Fibroblast of pulmonary artery (primary cell): ENCODE data around the gene EIF4ENIF1.
"Not testable (repeated sequence)": the region's sequence is repeated elsewhere in the genome, so short reads cannot be mapped to it uniquely, and the experiment has no call there.

Experiments
- DNase-seq: peaks from one replicate; pipeline ENCODE4 v3.0.0-alpha.2; 2010; ENCODE audit warnings: low read depth
- H3K4me3 ChIP-seq: replicated peaks from 2 replicates; pipeline ENCODE4 v1.5.1; 2011; ENCODE audit warnings: low read depth, mild to moderate bottlenecking, control low read depth, low read length, moderate library complexity
- CTCF ChIP-seq: IDR thresholded peaks from 2 replicates; pipeline ENCODE4 v1.5.1; 2011; ENCODE audit warnings: mild to moderate bottlenecking, control low read depth, low read length, inconsistent platforms; ENCODE audit errors: missing control alignments

The EIF4ENIF1 gene

GRCh38 chr22:31441652-31442051 is 48.0 kb downstream of the EIF4ENIF1 start:
- no peak for TF ChIP-seq CTCF
- H3K4me3 ChIP-seq, result no peak overlapping the region
- no peak for DNase-seq

- no peak for TF ChIP-seq CTCF
- no peak overlapping the region for H3K4me3 ChIP-seq
- DNase-seq, result no peak
Measured at GRCh38 chr22:31440681-31441080, 49.0 kb downstream of the EIF4ENIF1 start.

- DNase-seq, result no peak
- no peak overlapping the region for H3K4me3 ChIP-seq
- no peak for TF ChIP-seq CTCF
Measured at GRCh38 chr22:31439808-31440207, 49.8 kb downstream of the EIF4ENIF1 start.

- no peak overlapping the region for H3K4me3 ChIP-seq
- no peak for DNase-seq
- TF ChIP-seq CTCF, result no peak
Measured at GRCh38 chr22:31436132-31436531, 53.5 kb downstream of the EIF4ENIF1 start.

- TF ChIP-seq CTCF, result no peak
- DNase-seq, result no peak
- H3K4me3 ChIP-seq, result no peak overlapping the region
Measured at GRCh38 chr22:31431950-31432349, 57.7 kb downstream of the EIF4ENIF1 start.

- no peak for TF ChIP-seq CTCF
- DNase-seq, result no peak
Measured at GRCh38 chr22:31425331-31426050, 64.2 kb downstream of the EIF4ENIF1 start.

GRCh38 chr22:31402350-31402749 is 87.3 kb downstream of the EIF4ENIF1 start:
- not testable (repeated sequence) for DNase-seq, H3K4me3 ChIP-seq

More at GRCh38 chr22:31425331-31426050, 64.2 kb downstream of the EIF4ENIF1 start:
- H3K4me3 ChIP-seq, result no peak overlapping the region
